ENCODE results near the gene SAA2. TPM values are rescaled to one million over a fixed set of nuclear protein-coding genes. Genes with fewer than 3 reads are reported as not detected.
"Not testable (repeated sequence)": the region's sequence is repeated elsewhere in the genome, so short reads cannot be mapped to it uniquely, and the experiment has no call there.

SAA2 gene
- total and polyA plus RNA-seq, 10 of the 15 experiments (the other 5 are each of a cell fraction or from before 2014, with no cell fraction given), result 0.18 to 4.1 (median 0.28) TPM; not detected in 2

DNA sequence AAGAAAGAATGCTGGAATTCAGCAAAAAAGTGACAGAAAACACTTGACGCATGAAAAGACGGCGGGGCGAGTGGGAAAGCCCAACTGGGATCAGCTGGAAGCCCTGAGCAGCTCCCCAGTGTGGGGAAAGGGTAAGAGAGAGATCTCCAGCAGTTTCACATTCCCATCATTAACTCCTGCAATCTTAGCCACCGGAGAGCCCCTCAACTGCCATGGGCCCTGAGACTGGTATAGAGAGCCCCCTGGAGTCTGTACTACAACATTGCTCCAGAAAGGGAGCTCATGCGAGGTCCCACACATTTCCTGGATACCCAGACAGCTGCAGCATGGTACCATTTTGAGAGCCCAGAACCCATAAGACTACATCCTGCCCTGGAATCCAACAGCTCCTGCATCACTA lies 44.7 kb downstream of the SAA2 start:
- in situ Hi-C loops (cut with MboI) (loop anchor here (5.0 kb wide), 1 partner anchor 86 kb away; no protein-coding TSS in a partner anchor), intact Hi-C loops (cut with micrococcal nuclease; ENCODE audit: unreplicated experiment) (loop anchor here (1.0 to 5.0 kb wide), 2 partner anchors 88 to 211 kb away; no protein-coding TSS in a partner anchor)
- BruUV-seq (replicated peaks), result no TSS peak
- ATAC-seq, result peak; percentile 87
- Histone ChIP-seq H3K79me2 (ENCODE audit: control insufficient read depth, insufficient read depth, low read length) (no peaks in the 10 kb centered on the region), H3K9ac (ENCODE audit: control insufficient read depth, insufficient read depth, low read length) (no peak overlapping the region), H3K4me1 (ENCODE audit: control insufficient read depth, insufficient read depth, low read length) (no peaks in the 10 kb centered on the region), H3K27me3 (replicated peaks in 1 of 2; ENCODE audit: control insufficient read depth in 2 of 2, insufficient read depth in 2 of 2, low read length in 1 of 2) (no peaks in the 10 kb centered on the region; a peak in 1 of 4 replicates), H4K20me1 (ENCODE audit: control insufficient read depth, insufficient read depth) (no peaks in the 10 kb centered on the region), H3K36me3 (ENCODE audit: control insufficient read depth in 2 of 2, insufficient read depth in 2 of 2, low read length in 1 of 2) (no peaks in the 10 kb centered on the region), H3K4me3 (no peak overlapping the region), H3K9me3 (replicated peaks; ENCODE audit: control insufficient read depth, insufficient read depth, low read length) (no peaks in the 10 kb centered on the region; the same call in 2 of the 3 replicates), H3K4me2 (ENCODE audit: control insufficient read depth, insufficient read depth) (no peak overlapping the region), H3K27ac (ENCODE audit: control insufficient read depth, insufficient read depth) (no peak overlapping the region), H2AFZ (ENCODE audit: control insufficient read depth, low read depth, low read length) (no peak overlapping the region)
- ChIA-PET POLR2A (no interaction called here), SMC1A (ENCODE audit: uncharacterized antibody, unreplicated experiment) (interaction anchor here (0.5 to 1.6 kb wide), 13 partner anchors 8 to 528 kb away, joined by 3 to 19 read pairs (median 3); no protein-coding TSS in a partner anchor), CTCF (interaction anchor here (0.6 to 3.3 kb wide), 25 partner anchors 11 to 571 kb away, joined by 3 to 61 read pairs (median 4); partner anchors contain the start of gene SAAL1), RAD21 (ENCODE audit: unreplicated experiment) (interaction anchor here (0.6 to 2.2 kb wide), 11 partner anchors 11 to 528 kb away, joined by 3 to 33 read pairs (median 3); no protein-coding TSS in a partner anchor)
- FAIRE-seq, result no peak
- WGBS (ENCODE audit: insufficient coverage, insufficient replicate concordance, low lambda C conversion rate, missing lambda C conversion rate), result 24% methylated on average over 6 of the region's 6 CpGs
- no peak for DNase-seq (ENCODE audit: low read depth, low spot score)
- no peak for TF ChIP-seq CEBPB (IDR thresholded peaks at IDR 0.05; ENCODE audit: borderline replicate concordance in 1 of 2, low read depth in 2 of 2, low read length in 2 of 2)
- no peak for TF ChIP-seq EGR1 (IDR thresholded peaks at IDR 0.05; ENCODE audit: borderline replicate concordance in 1 of 2, low read depth in 2 of 2, low read length in 2 of 2)
- peak; percentile 54 for TF ChIP-seq RAD21 (IDR thresholded peaks at IDR 0.05; ENCODE audit: insufficient read depth, low read depth, low read length)
- TF ChIP-seq SMC3 (IDR thresholded peaks at IDR 0.05; ENCODE audit: borderline replicate concordance, low read length), result peak; percentile 60; the same call in 1 of the 2 replicates
- TF ChIP-seq ZNF207 (IDR thresholded peaks at IDR 0.05; ENCODE audit: borderline replicate concordance), result no peak
- TF ChIP-seq, protein P1, sequence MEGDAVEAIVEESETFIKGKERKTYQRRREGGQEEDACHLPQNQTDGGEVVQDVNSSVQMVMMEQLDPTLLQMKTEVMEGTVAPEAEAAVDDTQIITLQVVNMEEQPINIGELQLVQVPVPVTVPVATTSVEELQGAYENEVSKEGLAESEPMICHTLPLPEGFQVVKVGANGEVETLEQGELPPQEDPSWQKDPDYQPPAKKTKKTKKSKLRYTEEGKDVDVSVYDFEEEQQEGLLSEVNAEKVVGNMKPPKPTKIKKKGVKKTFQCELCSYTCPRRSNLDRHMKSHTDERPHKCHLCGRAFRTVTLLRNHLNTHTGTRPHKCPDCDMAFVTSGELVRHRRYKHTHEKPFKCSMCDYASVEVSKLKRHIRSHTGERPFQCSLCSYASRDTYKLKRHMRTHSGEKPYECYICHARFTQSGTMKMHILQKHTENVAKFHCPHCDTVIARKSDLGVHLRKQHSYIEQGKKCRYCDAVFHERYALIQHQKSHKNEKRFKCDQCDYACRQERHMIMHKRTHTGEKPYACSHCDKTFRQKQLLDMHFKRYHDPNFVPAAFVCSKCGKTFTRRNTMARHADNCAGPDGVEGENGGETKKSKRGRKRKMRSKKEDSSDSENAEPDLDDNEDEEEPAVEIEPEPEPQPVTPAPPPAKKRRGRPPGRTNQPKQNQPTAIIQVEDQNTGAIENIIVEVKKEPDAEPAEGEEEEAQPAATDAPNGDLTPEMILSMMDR (IDR thresholded peaks at IDR 0.05 in 2 of 3, conservative IDR thresholded peaks at IDR 0.05 in 1 of 3; ENCODE audit: control insufficient read depth in 2 of 3, extremely low read depth in 1 of 3, insufficient read depth in 1 of 3, low read depth in 3 of 3, low read length in 3 of 3), result peak; percentile 55 to 62 (median 56)
- TF ChIP-seq YY1 (IDR thresholded peaks at IDR 0.05; ENCODE audit: low read depth, low read length), result 0 out of 2 replicates have a peak, but pooled peaks have one; percentile 9

DNA sequence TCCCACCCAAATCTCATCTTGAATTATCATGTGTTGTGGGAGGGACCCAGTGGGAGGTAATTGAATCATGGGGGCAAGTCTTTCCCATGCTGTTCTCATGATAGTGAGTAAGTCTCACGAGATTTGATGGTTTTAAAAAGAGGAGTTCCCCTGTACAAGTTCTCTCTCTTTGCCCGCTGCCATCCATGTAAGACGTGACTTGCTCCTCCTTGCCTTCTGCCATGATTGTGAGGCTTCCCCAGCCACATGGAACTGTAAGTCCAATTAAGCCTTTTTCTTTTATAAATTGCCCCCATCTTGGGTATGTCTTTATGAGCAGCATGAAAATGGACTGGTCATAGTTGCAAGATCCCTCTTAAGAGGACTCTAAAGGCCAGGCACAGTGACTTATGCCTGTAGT lies 50.7 kb downstream of the SAA2 start:
- H3K9ac ChIP-seq (ENCODE audit: control insufficient read depth, insufficient read depth, low read length); H3K27ac ChIP-seq (ENCODE audit: control insufficient read depth, insufficient read depth); DNase-seq (ENCODE audit: low read depth, low spot score); POLR2A ChIA-PET; SMC1A ChIA-PET (ENCODE audit: uncharacterized antibody, unreplicated experiment); FAIRE-seq; H3K4me3 ChIP-seq; BruUV-seq (replicated peaks); H4K20me1 ChIP-seq (ENCODE audit: control insufficient read depth, insufficient read depth); intact Hi-C loops (cut with micrococcal nuclease; ENCODE audit: unreplicated experiment); H3K4me2 ChIP-seq (ENCODE audit: control insufficient read depth, insufficient read depth); H3K4me1 ChIP-seq (ENCODE audit: control insufficient read depth, insufficient read depth, low read length); H3K36me3 ChIP-seq (ENCODE audit: control insufficient read depth in 2 of 2, insufficient read depth in 2 of 2, low read length in 1 of 2); CTCF ChIA-PET; H3K27me3 ChIP-seq (replicated peaks in 1 of 2; ENCODE audit: control insufficient read depth in 2 of 2, insufficient read depth in 2 of 2, low read length in 1 of 2); H2AFZ ChIP-seq (ENCODE audit: control insufficient read depth, low read depth, low read length); ATAC-seq; H3K9me3 ChIP-seq (replicated peaks; ENCODE audit: control insufficient read depth, insufficient read depth, low read length); in situ Hi-C loops (cut with MboI); RAD21 ChIA-PET (ENCODE audit: unreplicated experiment); H3K79me2 ChIP-seq (ENCODE audit: control insufficient read depth, insufficient read depth, low read length): not testable (repeated sequence)
- WGBS (ENCODE audit: insufficient coverage, insufficient replicate concordance, low lambda C conversion rate, missing lambda C conversion rate), result 0% methylated on average over 2 of the region's 3 CpGs
